IPS-NIHi7 (cell line): ENCODE measurements around the gene EMX1.

Experiments
- DNase-seq: peaks from one replicate; pipeline ENCODE4 v3.0.0; 2012; ENCODE audit warnings: mixed read lengths; ENCODE audit errors: extremely low spot score

The EMX1 gene

DNA sequence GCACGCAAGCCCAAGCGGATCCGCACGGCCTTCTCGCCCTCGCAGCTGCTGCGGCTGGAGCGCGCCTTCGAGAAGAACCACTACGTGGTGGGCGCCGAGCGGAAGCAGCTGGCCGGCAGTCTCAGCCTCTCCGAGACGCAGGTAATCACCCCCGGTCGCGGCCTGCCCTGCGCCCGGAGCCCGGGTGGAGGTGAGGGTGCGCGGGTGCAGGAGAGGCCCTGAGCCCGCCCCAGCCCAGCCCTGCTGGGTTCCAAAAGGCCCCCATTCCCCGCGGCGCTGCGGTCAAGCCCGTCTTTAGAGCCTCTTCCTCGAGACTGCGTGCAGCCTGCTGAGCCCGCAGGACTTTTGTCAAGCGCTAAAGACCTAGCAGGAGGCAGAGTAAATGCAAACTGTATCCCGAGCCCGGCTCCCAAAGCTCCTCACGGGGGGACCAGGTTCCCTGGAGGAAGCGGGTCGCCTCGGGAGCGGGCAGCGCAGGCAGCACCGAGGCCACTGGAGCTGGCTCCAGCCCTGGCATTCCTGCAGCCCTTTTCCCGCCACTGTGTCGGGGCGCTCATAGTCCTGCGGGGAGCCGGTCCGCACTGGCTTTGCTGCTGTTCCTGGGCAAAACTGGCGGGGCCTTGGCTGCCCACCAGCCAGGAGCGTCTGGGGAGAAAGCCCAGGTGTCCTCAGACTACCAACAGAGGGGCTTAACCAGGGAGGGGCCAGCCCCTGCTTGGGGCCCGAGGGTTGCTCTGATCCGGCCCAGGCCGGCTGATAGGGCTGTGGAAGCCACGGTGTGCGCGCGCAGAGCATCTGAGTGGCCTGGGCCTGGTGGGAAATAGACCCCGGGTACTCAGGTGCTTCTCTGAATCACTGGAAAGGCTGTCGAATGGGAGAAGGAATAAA is 7.3 kb downstream of the EMX1 start:
- DNase-seq, result no peak

DNA sequence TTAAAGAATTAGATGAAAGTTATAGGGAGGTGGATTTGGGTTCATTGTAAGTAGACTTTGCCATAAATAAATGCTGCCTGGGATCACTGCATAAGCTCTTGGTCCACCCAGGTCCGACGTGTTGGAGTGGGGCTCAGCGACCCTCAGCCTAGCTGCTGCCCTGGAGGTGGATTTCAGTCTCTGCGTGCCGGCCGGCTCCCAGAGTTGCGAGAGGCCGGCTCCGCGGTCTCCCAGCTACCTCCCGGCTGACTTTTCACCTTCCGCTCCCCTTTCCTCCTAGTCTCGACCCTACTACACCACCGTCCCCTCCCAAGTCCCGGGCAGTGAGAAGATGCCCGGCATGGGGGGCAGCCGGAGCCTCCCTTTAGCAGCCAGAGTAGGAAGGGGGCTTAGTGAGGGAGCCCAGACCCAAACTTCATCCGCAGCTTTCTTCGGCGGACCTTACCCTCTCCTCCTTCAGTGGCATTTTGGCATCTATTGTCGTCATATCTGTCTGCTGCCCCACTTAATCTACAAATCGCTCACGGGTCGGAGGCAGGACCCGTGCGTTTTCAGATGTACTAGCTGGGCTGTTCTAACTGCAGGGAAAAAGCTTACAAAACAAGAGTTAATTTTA is 8.1 kb downstream of the EMX1 start:
- peak; percentile 57 for DNase-seq

DNA sequence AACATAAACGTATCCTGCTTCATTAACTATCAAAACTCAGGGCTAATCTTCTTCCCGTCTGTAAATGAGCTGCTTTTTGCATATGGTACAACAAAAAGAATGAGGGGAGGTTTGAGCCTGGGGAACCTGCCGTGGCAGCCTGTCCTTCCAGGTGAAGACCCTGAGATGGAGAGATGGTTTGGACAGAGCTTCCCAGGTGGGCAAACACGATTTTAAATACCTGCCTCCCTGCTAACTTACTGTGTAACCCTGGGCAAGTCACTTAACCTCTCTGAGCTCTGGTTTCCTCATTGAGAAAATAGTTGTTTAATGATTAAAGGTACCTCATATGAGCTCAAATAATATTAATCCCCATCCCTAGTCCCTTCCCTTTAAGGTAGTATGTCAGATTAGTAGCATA is 9.0 kb downstream of the EMX1 start:
- DNase-seq, result no peak

DNA sequence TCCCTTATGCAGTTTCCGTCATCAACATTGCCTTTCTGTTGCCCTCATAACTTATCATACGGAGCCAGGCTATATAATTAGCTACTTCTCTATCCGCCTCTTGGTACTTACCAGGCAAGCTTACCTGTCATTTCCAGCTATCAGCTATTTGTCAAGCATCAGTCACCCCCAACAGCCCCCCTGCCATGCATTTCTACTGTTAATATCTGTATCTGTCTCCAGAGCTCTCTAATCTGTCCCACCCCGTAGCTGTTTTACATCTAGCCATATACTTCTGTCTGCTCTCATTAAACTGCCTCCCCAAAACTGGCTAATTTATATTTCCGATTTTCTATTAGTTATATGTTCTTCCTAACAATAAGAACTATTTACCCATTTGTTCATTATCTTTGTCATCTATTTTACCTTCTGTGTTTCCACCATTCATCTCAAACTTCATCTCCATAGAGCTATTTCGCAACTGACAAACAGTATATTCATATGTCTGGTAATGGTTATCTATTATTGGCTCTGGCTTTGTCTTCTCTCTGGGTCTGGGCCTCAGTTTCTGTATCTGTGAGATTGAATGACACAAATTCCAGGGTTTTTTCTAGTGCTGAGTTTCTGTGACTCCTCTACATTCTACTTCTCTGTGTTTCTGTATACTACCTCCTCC is 9.6 kb downstream of the EMX1 start:
- no peak for DNase-seq

- DNase-seq, result no peak
Measured at GRCh38 chr2:72927619-72928550, 10.6 kb downstream of the EMX1 start.

DNA sequence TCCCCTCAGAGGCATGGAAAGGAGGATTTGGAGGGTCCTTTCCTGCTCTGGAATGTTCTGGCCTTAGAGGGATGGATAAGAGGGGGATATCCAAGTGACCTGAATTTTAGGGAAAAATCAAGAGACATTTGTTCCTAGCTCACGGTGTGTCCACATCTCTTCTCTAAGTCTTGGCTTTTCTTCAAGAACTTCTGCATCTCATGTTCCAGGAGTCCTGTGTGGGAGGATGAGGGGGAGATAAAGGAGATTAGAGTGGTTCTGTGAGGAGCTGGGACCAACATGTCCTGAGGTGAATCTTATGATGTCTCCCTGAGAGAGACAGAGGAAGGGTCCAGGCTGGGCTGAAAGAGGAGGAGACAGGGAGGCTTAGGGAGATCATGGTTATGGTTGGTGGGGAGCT is 11.7 kb downstream of the EMX1 start:
- no peak for DNase-seq

GRCh38 chr2:72931280-72931910 is 14.1 kb downstream of the EMX1 start:
- DNase-seq, result no peak

- no peak for DNase-seq
Measured at GRCh38 chr2:72932045-72932740, 14.9 kb downstream of the EMX1 start.

GRCh38 chr2:72932805-72933204 is 15.5 kb downstream of the EMX1 start:
- no peak for DNase-seq

DNA sequence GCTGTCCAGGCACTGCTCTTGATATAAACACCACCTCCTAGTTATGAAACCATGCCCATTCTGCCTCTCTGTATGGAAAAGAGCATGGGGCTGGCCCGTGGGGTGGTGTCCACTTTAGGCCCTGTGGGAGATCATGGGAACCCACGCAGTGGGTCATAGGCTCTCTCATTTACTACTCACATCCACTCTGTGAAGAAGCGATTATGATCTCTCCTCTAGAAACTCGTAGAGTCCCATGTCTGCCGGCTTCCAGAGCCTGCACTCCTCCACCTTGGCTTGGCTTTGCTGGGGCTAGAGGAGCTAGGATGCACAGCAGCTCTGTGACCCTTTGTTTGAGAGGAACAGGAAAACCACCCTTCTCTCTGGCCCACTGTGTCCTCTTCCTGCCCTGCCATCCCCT is 15.9 kb downstream of the EMX1 start:
- DNase-seq, result no peak

- no peak for DNase-seq
Measured at GRCh38 chr2:72933646-72934151, 16.4 kb downstream of the EMX1 start.

DNA sequence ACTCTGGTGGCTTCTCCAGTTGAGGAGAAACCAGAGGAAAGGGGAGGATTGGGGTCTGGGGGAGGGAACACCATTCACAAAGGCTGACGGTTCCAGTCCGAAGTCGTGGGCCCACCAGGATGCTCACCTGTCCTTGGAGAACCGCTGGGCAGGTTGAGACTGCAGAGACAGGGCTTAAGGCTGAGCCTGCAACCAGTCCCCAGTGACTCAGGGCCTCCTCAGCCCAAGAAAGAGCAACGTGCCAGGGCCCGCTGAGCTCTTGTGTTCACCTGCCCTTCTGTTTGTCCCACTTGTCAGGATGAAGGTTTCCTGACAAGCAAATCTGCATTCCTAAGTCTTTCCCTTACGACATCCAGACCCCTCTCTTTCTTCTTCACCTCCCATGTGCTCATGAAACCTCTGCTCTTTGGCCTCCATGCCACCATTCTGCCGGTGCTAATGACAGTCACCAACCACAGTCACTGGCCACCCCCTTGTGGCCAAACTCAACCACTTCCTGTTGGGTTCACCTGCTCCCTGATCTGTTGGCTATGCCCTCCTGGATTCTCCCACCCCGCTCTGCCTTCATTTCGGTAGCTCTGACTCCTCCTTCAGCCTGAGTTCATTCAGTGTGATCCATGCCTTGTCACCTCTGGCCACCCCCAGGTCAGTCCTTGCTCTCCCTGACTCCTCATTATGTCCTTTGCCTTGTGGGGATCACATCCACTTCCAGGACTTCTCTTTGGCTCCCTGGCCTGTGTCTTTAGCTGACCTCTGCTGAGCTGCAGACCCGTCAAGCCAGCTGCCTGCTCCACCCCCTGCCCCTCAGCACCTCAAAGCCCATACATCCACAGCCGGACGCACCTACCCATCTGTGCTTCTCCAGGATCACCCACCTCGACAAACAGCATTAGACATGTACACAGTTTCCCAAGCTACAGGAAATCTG is 17.6 kb downstream of the EMX1 start:
- DNase-seq, result peak; percentile 72

DNA sequence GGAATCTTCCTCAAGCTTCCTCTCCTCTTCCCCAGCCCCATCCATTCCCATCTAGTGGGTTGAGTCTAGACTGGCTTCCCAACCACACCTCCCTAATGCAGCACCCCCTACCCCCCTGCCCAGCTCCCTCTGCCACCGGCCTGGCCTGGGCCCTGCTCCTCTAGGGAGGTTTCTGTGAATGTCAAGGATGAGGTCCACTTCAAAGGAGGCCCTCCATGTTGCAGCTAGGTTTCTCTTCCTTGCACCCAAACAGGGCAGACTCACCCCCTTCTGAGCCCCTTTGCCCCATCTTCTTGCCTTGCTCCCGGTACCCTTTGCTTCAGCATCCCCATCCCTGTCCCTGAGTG is 18.3 kb downstream of the EMX1 start:
- no peak for DNase-seq

GRCh38 chr2:72936660-72937355 is 19.5 kb downstream of the EMX1 start:
- DNase-seq, result no peak

GRCh38 chr2:72937356-72937669 is 20.0 kb downstream of the EMX1 start:
- no peak for DNase-seq

- DNase-seq, result no peak
Measured at GRCh38 chr2:72938455-72938854, 21.1 kb downstream of the EMX1 start.

- no peak for DNase-seq
Measured at GRCh38 chr2:72940361-72940760, 23.0 kb downstream of the EMX1 start.

- DNase-seq, result peak; percentile 63
Measured at GRCh38 chr2:72940786-72941185, 23.5 kb downstream of the EMX1 start.

DNA sequence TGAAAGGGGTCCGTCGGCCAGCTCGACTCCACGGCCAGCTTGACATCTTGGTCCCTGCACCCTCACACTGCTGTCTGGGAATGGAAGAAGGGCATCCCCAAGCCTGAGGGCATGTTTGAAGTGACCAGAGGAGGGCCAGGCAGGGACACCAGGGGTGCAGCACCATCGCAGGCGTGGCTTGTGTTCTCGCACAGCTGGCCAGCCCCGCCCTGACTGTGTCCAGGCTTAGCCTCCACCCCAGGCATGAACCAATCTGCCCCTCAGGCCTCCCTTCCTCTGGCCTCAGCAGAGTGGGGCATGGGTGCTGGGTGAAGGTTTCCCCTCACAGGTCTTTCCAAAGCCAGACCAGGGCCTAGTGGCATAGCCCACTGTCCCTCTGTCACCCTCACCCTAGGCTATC is 25.0 kb downstream of the EMX1 start:
- no peak for DNase-seq
